Calu3 (cell line): Measurements from ENCODE around the gene EYS. TPM values are rescaled to one million over a fixed set of nuclear protein-coding genes. Genes with fewer than 3 reads are reported as not detected.

Source experiments
- BruUV-seq: library from RNA; stranded (reverse); fragments of 400-500 nt; replicated peaks from 2 replicates; lab custom pipeline; 2021; lab: Mats Ljungman, UMichigan
- CTCF ChIA-PET: fragments of 300-600 bp; sonication (Branson Sonifier 250); formaldehyde crosslinking; loops from one replicate; lab custom pipeline; 2022; ENCODE audit warnings: antibody characterized with exemption; lab: Charles Lee
- DNase-seq: peaks from one replicate; pipeline ENCODE4 v3.0.0; 2022
- H3K27ac Mint-ChIP-seq: one replicate; pipeline ENCODE4 v1.8.0; 2022; ENCODE audit warnings: mixed read lengths; ENCODE audit not compliant: unreplicated experiment
- H3K27me3 Mint-ChIP-seq: one replicate; pipeline ENCODE4 v1.8.0; 2022; ENCODE audit warnings: mixed read lengths; ENCODE audit not compliant: unreplicated experiment
- H3K36me3 Mint-ChIP-seq: one replicate; pipeline ENCODE4 v1.8.0; 2022; ENCODE audit warnings: mild to moderate bottlenecking, moderate library complexity, mixed read lengths; ENCODE audit not compliant: insufficient read depth, unreplicated experiment
- H3K4me1 Mint-ChIP-seq: one replicate; pipeline ENCODE4 v1.8.0; 2022; ENCODE audit warnings: mild to moderate bottlenecking, low read depth, mixed read lengths; ENCODE audit not compliant: unreplicated experiment
- H3K4me3 Mint-ChIP-seq: one replicate; pipeline ENCODE4 v1.8.0; 2022; ENCODE audit warnings: mild to moderate bottlenecking, low read depth, moderate library complexity, mixed read lengths; ENCODE audit not compliant: unreplicated experiment
- H3K9me3 Mint-ChIP-seq: one replicate; pipeline ENCODE4 v1.8.0; 2022; ENCODE audit warnings: low read depth, mixed read lengths; ENCODE audit not compliant: unreplicated experiment
- CTCF ChIP-seq: fragments of 200-600 bp; IDR thresholded peaks from one replicate; pipeline ENCODE4 v1.8.0; 2022; ENCODE audit warnings: antibody characterized with exemption; ENCODE audit not compliant: unreplicated experiment
- intact Hi-C: fragments of 100-400 bp; cut with micrococcal nuclease; formaldehyde crosslinking; loops from one replicate; pipeline ENCODE4 v1.10.0; 2022; ENCODE audit not compliant: unreplicated experiment
- total RNA-seq: library from RNA; stranded (reverse); gene quantifications from 2 replicates; pipeline ENCODE4 v1.2.3, GENCODE V29; 2022

Gene EYS
- total RNA-seq, 1 experiment from 2014 or later, result not detected

- intact Hi-C loops, result no loop called here
- no peaks in the 10 kb centered on the region for H3K36me3 Mint-ChIP-seq
Observed at GRCh38 chr6:64483956-64484499, 1223.0 kb downstream of the EYS start.

GRCh38 chr6:64482631-64483030, 1224.4 kb downstream of the EYS start:
- Mint-ChIP-seq H3K27me3 (no peaks in the 10 kb centered on the region), H3K27ac (no peak overlapping the region), H3K9me3 (peaks cover 8% of the 10 kb centered on the region), H3K4me3 (no peak overlapping the region), H3K36me3 (no peaks in the 10 kb centered on the region), H3K4me1 (no peaks in the 10 kb centered on the region)
- DNase-seq, result no peak
- BruUV-seq, result no TSS peak
- CTCF ChIA-PET, result no interaction called here
- intact Hi-C loops, result no loop called here
- no peak for TF ChIP-seq CTCF

More at GRCh38 chr6:64483956-64484499, 1223.0 kb downstream of the EYS start:
- Mint-ChIP-seq H3K27me3 (no peaks in the 10 kb centered on the region), H3K27ac (no peak overlapping the region), H3K4me3 (no peak overlapping the region), H3K4me1 (no peaks in the 10 kb centered on the region), H3K9me3 (peaks cover 8% of the 10 kb centered on the region)
- BruUV-seq, result no TSS peak
- no peak for DNase-seq
- CTCF ChIA-PET, result no interaction called here
- no peak for TF ChIP-seq CTCF

GRCh38 chr6:64479134-64479533, 1227.9 kb downstream of the EYS start:
- DNase-seq, result no peak
- H3K4me3 Mint-ChIP-seq, result no peak overlapping the region
- H3K4me1 Mint-ChIP-seq, result no peaks in the 10 kb centered on the region
- H3K9me3 Mint-ChIP-seq, result peaks cover 3% of the 10 kb centered on the region
- intact Hi-C loops, result no loop called here
- BruUV-seq, result no TSS peak
- H3K27me3 Mint-ChIP-seq, result no peaks in the 10 kb centered on the region
- no peak overlapping the region for H3K27ac Mint-ChIP-seq
- TF ChIP-seq CTCF, result no peak
- CTCF ChIA-PET, result interaction anchor here (0.5 kb wide), 1 partner anchor 365 kb away, joined by 3 read pairs; no protein-coding TSS in a partner anchor
- H3K36me3 Mint-ChIP-seq, result no peaks in the 10 kb centered on the region

- intact Hi-C loops, result no loop called here
- CTCF ChIA-PET, result no interaction called here
- H3K9me3 Mint-ChIP-seq, result peaks cover 3% of the 10 kb centered on the region
- no peak for TF ChIP-seq CTCF
- H3K27me3 Mint-ChIP-seq, result no peaks in the 10 kb centered on the region
- H3K27ac Mint-ChIP-seq, result no peak overlapping the region
- H3K4me3 Mint-ChIP-seq, result no peak overlapping the region
- no peaks in the 10 kb centered on the region for H3K36me3 Mint-ChIP-seq
- BruUV-seq, result no TSS peak
- no peak for DNase-seq
- no peaks in the 10 kb centered on the region for H3K4me1 Mint-ChIP-seq
Observed at GRCh38 chr6:64477391-64477790, 1229.6 kb downstream of the EYS start.
